Fibroblast of gingiva (primary cell): ENCODE results near the gene GSX2.
"Not testable (repeated sequence)": the region's sequence is repeated elsewhere in the genome, so short reads cannot be mapped to it uniquely, and the experiment has no call there.

ENCODE experiments used
- DNase-seq: peaks from one replicate; pipeline ENCODE4 v3.0.0-alpha.2; 2011; ENCODE audit warnings: low read depth

Gene GSX2

GRCh38 chr4:54099748-54100574 is at the start of gene GSX2:
Gene GSX2, plus strand, starts transcription at chr4:54100163. Its CDS starts 182 bp downstream, at chr4:54100345.
- DNase-seq: peak; percentile 34

GRCh38 chr4:54050214-54050904 is 49.6 kb upstream of the GSX2 start:
- no peak for DNase-seq

- DNase-seq: not testable (repeated sequence)
Measured at GRCh38 chr4:54053322-54053721, 46.6 kb upstream of the GSX2 start.

GRCh38 chr4:54054501-54054900 is 45.5 kb upstream of the GSX2 start:
- DNase-seq: no peak

GRCh38 chr4:54055494-54055893 is 44.5 kb upstream of the GSX2 start:
- no peak for DNase-seq

- no peak for DNase-seq
Measured at GRCh38 chr4:54056360-54056759, 43.6 kb upstream of the GSX2 start.

GRCh38 chr4:54058171-54058570 is 41.8 kb upstream of the GSX2 start:
- no peak for DNase-seq

GRCh38 chr4:54060116-54060515 is 39.8 kb upstream of the GSX2 start:
- DNase-seq: no peak

GRCh38 chr4:54061067-54061466 is 38.9 kb upstream of the GSX2 start:
- DNase-seq: no peak

- DNase-seq: no peak
Measured at GRCh38 chr4:54061873-54062272, 38.1 kb upstream of the GSX2 start.

- no peak for DNase-seq
Measured at GRCh38 chr4:54062392-54062791, 37.6 kb upstream of the GSX2 start.

GRCh38 chr4:54063229-54063628 is 36.7 kb upstream of the GSX2 start:
- DNase-seq: peak; percentile 62

GRCh38 chr4:54063737-54064316 is 36.1 kb upstream of the GSX2 start:
- peak; percentile 14 for DNase-seq

GRCh38 chr4:54064317-54065111 is 35.4 kb upstream of the GSX2 start, which contains the start of gene CHIC2:
Gene CHIC2, minus strand, starts transcription at chr4:54064605. Its CDS starts 305 bp downstream, at chr4:54064300.
- DNase-seq: peak; percentile 97

GRCh38 chr4:54065282-54066087 is 34.5 kb upstream of the GSX2 start:
- DNase-seq: peak; percentile 68

- no peak for DNase-seq
Measured at GRCh38 chr4:54066088-54066415, 33.9 kb upstream of the GSX2 start.

- no peak for DNase-seq
Measured at GRCh38 chr4:54066718-54067129, 33.2 kb upstream of the GSX2 start.

GRCh38 chr4:54067166-54067565 is 32.8 kb upstream of the GSX2 start:
- DNase-seq: peak; percentile 68

- peak; percentile 54 for DNase-seq
Measured at GRCh38 chr4:54073271-54073880, 26.6 kb upstream of the GSX2 start.

GRCh38 chr4:54074381-54074780 is 25.6 kb upstream of the GSX2 start:
- no peak for DNase-seq

- DNase-seq: no peak
Measured at GRCh38 chr4:54076673-54077072, 23.3 kb upstream of the GSX2 start.
